GM20000 (cell line): ENCODE measurements around the gene RASAL3.

Source experiments
- DNase-seq: peaks from one replicate; pipeline ENCODE4 v3.0.0; 2012; ENCODE audit warnings: low spot score
- TF ChIP-seq, protein P1 (sequence below): IDR thresholded peaks from 2 replicates; pipeline ENCODE4 v1.5.1; 2012; ENCODE audit warnings: mild to moderate bottlenecking, control low read depth; ENCODE audit errors: extremely low read depth, missing control alignments

RASAL3 gene

DNA sequence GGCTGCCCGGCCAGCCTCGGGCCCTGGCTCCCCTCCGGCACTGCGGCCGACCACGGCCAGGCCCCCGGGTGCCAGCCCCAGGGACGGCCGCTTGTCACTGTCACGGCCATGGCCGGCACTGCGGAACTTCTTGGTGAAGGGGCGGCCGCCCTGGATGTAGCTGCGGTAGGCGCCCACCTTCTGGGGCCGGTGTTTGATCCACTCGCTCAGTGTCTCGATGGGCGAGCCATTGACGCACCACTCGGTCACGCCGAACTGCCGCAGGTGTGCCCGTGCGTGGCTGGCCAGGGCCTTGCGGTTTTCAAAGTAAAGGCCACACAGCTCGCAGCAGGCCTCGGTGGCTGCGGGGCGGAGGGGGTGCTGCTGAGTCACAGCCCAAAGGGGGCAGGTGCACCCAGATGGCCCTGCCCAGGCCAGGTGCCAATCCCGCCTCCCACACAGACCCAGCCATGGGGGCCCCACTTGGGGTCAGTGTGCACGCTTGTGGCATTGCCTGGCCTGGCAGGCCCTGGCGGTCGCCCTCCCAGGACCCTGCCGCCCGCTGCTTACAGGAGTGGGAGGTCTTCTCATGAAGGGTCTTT, 39.6 kb downstream of the RASAL3 start:
- TF ChIP-seq, protein P1, sequence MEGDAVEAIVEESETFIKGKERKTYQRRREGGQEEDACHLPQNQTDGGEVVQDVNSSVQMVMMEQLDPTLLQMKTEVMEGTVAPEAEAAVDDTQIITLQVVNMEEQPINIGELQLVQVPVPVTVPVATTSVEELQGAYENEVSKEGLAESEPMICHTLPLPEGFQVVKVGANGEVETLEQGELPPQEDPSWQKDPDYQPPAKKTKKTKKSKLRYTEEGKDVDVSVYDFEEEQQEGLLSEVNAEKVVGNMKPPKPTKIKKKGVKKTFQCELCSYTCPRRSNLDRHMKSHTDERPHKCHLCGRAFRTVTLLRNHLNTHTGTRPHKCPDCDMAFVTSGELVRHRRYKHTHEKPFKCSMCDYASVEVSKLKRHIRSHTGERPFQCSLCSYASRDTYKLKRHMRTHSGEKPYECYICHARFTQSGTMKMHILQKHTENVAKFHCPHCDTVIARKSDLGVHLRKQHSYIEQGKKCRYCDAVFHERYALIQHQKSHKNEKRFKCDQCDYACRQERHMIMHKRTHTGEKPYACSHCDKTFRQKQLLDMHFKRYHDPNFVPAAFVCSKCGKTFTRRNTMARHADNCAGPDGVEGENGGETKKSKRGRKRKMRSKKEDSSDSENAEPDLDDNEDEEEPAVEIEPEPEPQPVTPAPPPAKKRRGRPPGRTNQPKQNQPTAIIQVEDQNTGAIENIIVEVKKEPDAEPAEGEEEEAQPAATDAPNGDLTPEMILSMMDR = no peak
- DNase-seq = no peak

DNA sequence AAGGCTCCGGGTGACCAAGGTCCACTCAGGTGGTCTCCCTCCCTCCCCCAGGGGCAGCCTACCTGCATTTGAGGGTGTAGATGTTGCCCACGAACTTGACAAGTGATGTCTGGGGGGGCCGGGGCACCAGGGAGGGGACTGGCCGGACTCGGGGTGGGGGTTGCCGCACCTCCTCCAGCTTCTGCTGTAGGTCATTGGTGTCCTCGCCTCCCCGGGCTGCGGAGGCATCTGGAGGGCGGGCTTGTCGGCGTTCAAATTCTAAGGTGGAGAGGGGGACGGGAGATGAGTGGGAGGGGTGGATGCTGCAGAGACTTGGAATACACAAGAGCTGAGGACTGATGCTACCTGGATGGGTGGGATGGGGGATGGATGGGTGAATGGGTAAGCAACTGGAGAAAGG, 40.2 kb downstream of the RASAL3 start:
- TF ChIP-seq, protein P1 = no peak
- no peak for DNase-seq

DNA sequence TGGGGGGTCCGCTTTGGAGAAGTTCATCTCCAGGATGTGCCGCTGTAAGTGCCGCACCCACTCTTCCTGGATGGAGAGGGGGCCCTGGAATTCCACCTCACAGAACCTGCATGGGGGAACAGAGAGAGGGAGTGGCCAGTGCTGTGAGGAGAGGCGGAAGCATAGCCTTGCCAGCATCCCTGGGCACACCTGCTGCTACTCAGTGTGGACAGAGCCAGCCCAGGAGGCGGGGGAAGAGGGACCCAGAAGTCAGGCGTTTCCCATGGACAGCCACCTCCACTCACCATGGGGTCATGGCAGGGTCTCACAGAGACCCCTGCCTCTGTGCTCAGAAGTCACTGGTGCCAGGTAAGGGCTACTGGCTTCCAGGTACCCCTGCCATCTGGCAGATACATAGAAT, 41.2 kb downstream of the RASAL3 start:
- DNase-seq = no peak
- TF ChIP-seq, protein P1 = no peak

DNA sequence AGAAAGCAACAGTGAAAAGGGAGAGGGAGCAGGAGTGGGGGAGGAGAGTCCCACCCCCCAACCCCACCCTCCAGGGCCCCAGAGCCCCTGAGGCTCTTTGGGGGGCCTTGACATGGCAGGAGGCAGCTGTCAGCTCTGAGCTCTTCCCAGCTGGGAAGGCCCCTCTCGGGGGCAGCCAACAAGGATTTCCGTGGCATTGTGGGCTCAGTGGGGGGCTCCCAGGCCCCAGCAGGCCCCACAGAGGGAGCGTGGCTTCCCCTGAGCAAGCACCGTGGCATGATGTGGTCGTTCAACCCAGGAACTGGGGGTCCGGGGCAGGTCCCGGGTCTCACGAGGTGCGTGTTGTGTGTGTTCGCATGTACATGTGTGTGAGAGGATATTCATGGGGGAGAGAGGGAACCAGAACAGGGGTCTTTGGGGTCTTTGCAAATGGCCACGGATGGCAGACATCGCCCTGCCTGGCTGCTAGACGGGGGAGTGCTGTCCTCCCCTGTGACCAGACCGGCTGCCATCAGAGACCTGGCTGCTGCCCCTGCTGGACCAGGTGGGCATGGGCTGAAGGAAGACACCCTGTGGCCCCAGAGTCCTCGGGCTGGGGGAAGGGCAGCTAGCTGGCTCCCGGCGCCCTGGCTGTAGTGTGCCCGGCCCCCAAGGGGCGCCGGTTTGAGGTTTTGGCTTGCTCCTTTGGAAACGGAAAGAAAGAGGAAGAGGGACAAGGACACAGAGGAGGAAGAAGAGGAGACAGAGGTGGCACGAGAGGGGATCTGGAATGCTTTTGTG, 41.9 kb downstream of the RASAL3 start:
- TF ChIP-seq, protein P1 = no peak
- no peak for DNase-seq

DNA sequence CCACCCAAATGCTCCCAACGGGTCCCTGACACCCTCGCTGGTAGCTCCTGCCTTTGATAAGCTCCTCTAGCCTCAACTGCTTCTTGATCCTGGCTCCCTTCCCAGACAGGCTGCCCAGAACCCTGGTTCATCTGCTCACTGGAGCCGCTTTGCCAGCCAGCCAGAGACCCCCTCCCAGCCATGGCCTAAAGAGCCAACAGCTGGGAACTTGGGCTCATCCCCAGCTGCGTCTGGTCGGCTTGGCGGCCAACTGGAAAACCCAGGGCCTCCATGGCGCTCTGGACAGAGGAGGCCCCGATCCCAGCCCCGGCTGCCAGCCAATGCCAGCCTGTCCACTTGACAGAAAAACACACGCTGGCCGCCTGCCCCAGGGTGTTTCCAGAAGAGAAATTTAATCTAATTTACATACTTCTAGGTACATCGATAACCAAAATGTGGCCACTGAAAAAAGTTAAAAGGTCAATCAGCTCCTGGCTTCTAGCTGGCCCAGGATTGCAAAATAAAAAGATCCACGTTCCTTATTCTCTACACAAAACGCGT, 42.6 kb downstream of the RASAL3 start:
- no peak for DNase-seq
- TF ChIP-seq, protein P1 = no peak

DNA sequence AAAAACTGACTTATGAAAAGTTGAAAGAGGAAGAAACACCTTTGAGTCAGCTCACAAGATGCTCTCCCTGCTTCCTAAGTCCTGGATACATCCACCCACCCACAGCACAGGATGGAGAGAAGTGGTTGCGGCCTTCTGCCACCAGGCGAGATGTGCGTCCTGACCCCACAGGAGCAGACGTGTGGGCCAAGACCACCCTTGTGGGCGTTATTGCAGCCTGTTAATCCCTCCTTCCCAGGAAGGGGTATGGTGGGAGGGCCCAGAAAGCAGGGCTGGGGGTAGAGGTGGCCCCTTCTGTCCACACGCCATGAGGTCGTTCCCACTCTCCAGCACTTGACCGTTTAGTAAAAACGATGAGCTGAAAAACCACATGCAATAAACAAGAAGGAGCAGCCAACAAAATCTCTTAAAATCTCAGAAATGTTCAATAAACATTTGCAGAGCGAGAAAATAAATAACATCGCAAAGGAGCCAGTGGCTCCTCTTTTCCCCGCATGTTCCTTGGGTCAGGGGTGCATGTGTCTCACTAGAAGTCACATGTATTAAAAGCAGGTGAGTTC, 43.1 kb downstream of the RASAL3 start:
- DNase-seq = no peak
- TF ChIP-seq, protein P1 = no peak

DNA sequence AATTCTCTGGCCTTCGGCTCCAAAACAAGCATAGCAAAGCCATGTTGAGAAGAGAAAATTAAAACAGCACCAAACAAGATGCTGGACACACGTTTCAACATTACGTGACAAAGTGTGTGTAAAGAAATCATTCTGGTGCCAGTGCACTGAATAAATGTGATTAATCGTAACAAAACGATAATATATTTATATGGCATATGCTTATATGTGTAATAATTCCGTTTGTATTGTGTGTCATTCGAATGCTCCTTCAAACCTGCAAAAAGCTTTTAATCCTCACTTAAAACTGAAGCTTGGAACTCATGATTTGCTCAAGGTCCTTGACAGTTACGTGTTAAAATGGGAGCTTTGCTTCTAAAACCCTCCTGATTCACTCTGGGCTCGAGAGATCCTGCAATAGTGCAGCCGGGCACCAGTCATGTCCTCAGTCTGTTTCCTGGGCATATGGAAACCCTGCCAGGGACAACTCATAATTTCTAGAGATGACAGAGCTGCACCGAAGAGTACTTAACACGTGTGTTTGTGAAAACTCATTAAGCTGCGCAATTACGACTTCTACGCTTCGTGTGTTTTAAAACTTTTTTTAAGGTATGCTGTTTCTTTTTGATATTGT, 44.8 kb downstream of the RASAL3 start:
- no peak for DNase-seq
- TF ChIP-seq, protein P1 = no peak
